K562 (cell line): ENCODE data around the gene GNAT1. TPM values are rescaled to one million over a fixed set of nuclear protein-coding genes. Genes with fewer than 3 reads are reported as not detected.

ENCODE experiments used
- ATAC-seq: fragments of 200-7000 bp; cut with Tn5 transposase; 3 replicates; pipeline ENCODE4 v1.9.1; 2020; ENCODE audit warnings: moderate library complexity
- BruUV-seq: library from RNA; stranded (reverse); fragments of 400-500 nt; replicated peaks from 2 replicates; lab custom pipeline; 2021; lab: Mats Ljungman, UMichigan
- CTCF ChIA-PET: fragments of 300-600 bp; formaldehyde crosslinking; extraction: SDS; loops from one replicate; lab custom pipeline; 2021; ENCODE audit warnings: low intra/inter-chr PET ratio; lab: Yijun Ruan, JAX
- POLR2A ChIA-PET: fragments of 300-600, 350-650 bp; sonication (Branson Sonifier 250); formaldehyde crosslinking; extraction: SDS; loops from one replicate; lab custom pipeline; 2021; ENCODE audit warnings: antibody characterized with exemption, inconsistent platforms; lab: Yijun Ruan, JAX
- DNase-seq, 4 experiments: peaks; one replicate each; pipeline versions ENCODE4 v3.0.0 to v3.0.0-alpha.2; 2011 to 2018; ENCODE audit warnings: low spot score in 3 of 4, mixed read lengths in 3 of 4; ENCODE audit errors: extremely low read depth in 1 of 4
- FAIRE-seq: peaks from 2 replicates; lab custom pipeline; 2011; peaks lifted over from hg19 to GRCh38; lab: Jason Lieb, UNC
- H2AFZ ChIP-seq: 2 replicates; pipeline ENCODE4 v1.6.0; 2011; ENCODE audit warnings: low read depth, low read length, control low read depth, inconsistent platforms
- H3K27ac ChIP-seq: fragments of 200-600 bp; 3 replicates; pipeline ENCODE4 v1.8.0; 2011; ENCODE audit warnings: low read depth, mild to moderate bottlenecking, control low read depth, inconsistent platforms, low read length, moderate library complexity, mixed read lengths; ENCODE audit errors: extremely low read depth
- H3K27me3 ChIP-seq, 2 experiments: fragments of 300-600 bp in 1 of 2; 2 replicates in 1 of 2; 3 replicates in 1 of 2; pipeline versions ENCODE4 v1.6.0 to v1.8.0; 2011; ENCODE audit warnings: inconsistent platforms in 2 of 2, low read length in 2 of 2, mild to moderate bottlenecking in 1 of 2, mixed read lengths in 1 of 2, moderate library complexity in 1 of 2; ENCODE audit not compliant: control insufficient read depth in 2 of 2, insufficient read depth in 2 of 2
- H3K36me3 ChIP-seq: fragments of 300-600 bp; 3 replicates; pipeline ENCODE4 v1.8.0; 2011; ENCODE audit warnings: mild to moderate bottlenecking, low read length, inconsistent platforms; ENCODE audit not compliant: control insufficient read depth, insufficient read depth
- H3K4me1 ChIP-seq, 2 experiments: fragments of 200-600 bp in 1 of 2; replicated peaks in 1 of 2; 2 replicates in 1 of 2; 3 replicates in 1 of 2; pipeline versions ENCODE4 v1.5.1 to v1.8.0; 2011; ENCODE audit warnings: inconsistent platforms in 2 of 2, low read length in 2 of 2, mild to moderate bottlenecking in 1 of 2, mixed read lengths in 1 of 2, moderate library complexity in 1 of 2; ENCODE audit not compliant: control insufficient read depth in 2 of 2, insufficient read depth in 2 of 2
- H3K4me2 ChIP-seq: 2 replicates; pipeline ENCODE4 v1.6.1; 2011; ENCODE audit warnings: low read length, control low read depth, inconsistent platforms, mixed read lengths; ENCODE audit not compliant: insufficient read depth
- H3K4me3 ChIP-seq: fragments of 200-600 bp; sonication (generic), shearing (Covaris generic); 2 replicates; pipeline ENCODE4 v1.5.1; 2016; ENCODE audit warnings: control low read depth, inconsistent platforms
- H3K79me2 ChIP-seq: fragments of 200-600 bp; 3 replicates; pipeline ENCODE4 v1.8.0; 2011; ENCODE audit warnings: low read length, inconsistent platforms; ENCODE audit not compliant: control insufficient read depth, insufficient read depth
- H3K9ac ChIP-seq, 2 experiments: 2 replicates each; pipeline versions ENCODE4 v1.6.0 to v1.6.1; 2011; ENCODE audit warnings: low read depth in 2 of 2, low read length in 2 of 2, control low read depth in 1 of 2, inconsistent platforms in 1 of 2, mild to moderate bottlenecking in 1 of 2, mixed read lengths in 1 of 2; ENCODE audit not compliant: insufficient read depth in 1 of 2
- H3K9me1 ChIP-seq: one replicate; pipeline ENCODE4 v1.6.0; 2011; ENCODE audit warnings: inconsistent platforms, mild to moderate bottlenecking, low read length, moderate library complexity; ENCODE audit not compliant: control insufficient read depth, insufficient read depth
- H3K9me3 ChIP-seq: replicated peaks from 2 replicates; pipeline ENCODE4 v1.5.1; 2011; ENCODE audit warnings: low read depth, low read length, inconsistent platforms; ENCODE audit not compliant: control insufficient read depth, insufficient read depth
- H4K20me1 ChIP-seq: replicated peaks from 2 replicates; pipeline ENCODE4 v1.6.1; 2011; ENCODE audit warnings: low read length, inconsistent platforms, mixed read lengths; ENCODE audit not compliant: control insufficient read depth, insufficient read depth
- MYNN ChIP-seq, 2 experiments: sonication (generic); formaldehyde crosslinking in 1 of 2; IDR thresholded peaks; 2 replicates each; pipeline versions ENCODE4 v1.5.0 to v1.6.1; 2016 to 2020; ENCODE audit warnings: antibody characterized with exemption in 1 of 2, missing genetic modification reagents in 1 of 2
- PREB ChIP-seq: sonication (generic); formaldehyde crosslinking; IDR thresholded peaks from 2 replicates; pipeline ENCODE4 v1.8.1; 2023; ENCODE audit warnings: mild to moderate bottlenecking, missing genetic modification reagents
- RB1 ChIP-seq: fragments of 450-650 bp; IDR thresholded peaks from 2 replicates; pipeline ENCODE4 v1.6.1; 2017; ENCODE audit warnings: low read depth, mild to moderate bottlenecking
- RBM25 ChIP-seq: fragments of 200-400 bp; formaldehyde crosslinking; IDR thresholded peaks from 2 replicates; pipeline ENCODE4 v1.6.1; 2018; ENCODE audit warnings: low read length, low read depth, moderate library complexity; ENCODE audit not compliant: severe bottlenecking
- RFX1 ChIP-seq: fragments of 450-650 bp; IDR thresholded peaks from 2 replicates; pipeline ENCODE4 v1.6.1; 2016; ENCODE audit warnings: mild to moderate bottlenecking, moderate library complexity
- WGBS: fragments of 100-300 bp; shearing (Covaris generic); methylation state at CpG from one replicate; pipeline ENCODE4 v1.1.6; 2016; ENCODE audit warnings: low coverage, mixed read lengths; ENCODE audit not compliant: insufficient coverage; ENCODE audit errors: missing lambda C conversion rate; 5-methylcytosine and 5-hydroxymethylcytosine counted together
- in situ Hi-C: fragments of 300-500 bp; cut with MboI; formaldehyde crosslinking; loops from 4 replicates; pipeline ENCODE4 v1.15.0; 2018; ENCODE audit warnings: inconsistent platforms, mixed read lengths
- intact Hi-C: fragments of 100-400 bp; cut with micrococcal nuclease; formaldehyde crosslinking; loops from 2 replicates; pipeline ENCODE4 v1.14.2; 2022
- polyA plus RNA-seq, 8 experiments: library from polyadenylated mRNA; depleted of rRNA in 4 of 8; stranded (reverse) in 5 of 8; unstranded in 3 of 8; fragments of >200 nt; fragmentation: Nextera tagmentation in 2 of 8; fragmentation: Illumina TruSeq in 1 of 8; extraction: Ambion mirVana in 2 of 8; extraction: Trizol in 1 of 8; gene quantifications; 2 replicates each; pipeline versions ENCODE4 v1.2.1 to v1.2.3, GENCODE V29; 2011 to 2014; ENCODE audit warnings: inconsistent platforms in 1 of 8, missing spikeins in 1 of 8
- total RNA-seq, 7 experiments: library from RNA; depleted of rRNA in 6 of 7; stranded (reverse); fragments of >200 nt in 6 of 7; fragmentation: Illumina TruSeq in 2 of 7; extraction: Trizol in 2 of 7; gene quantifications; 2 replicates each; pipeline versions ENCODE4 v1.2.1 to v1.2.3, GENCODE V29; 2011 to 2021; ENCODE audit warnings: low replicate concordance in 1 of 7

GNAT1 gene
- total and polyA plus RNA-seq, 9 of the 15 experiments (the other 6 are each of a cell fraction or from before 2014, with no cell fraction given): not detected

- no peak for FAIRE-seq
- Histone ChIP-seq H2AFZ (no peak overlapping the region), H3K27me3 (no peaks in the 10 kb centered on the region), H3K9me3 (no peaks in the 10 kb centered on the region), H3K4me2 (no peak overlapping the region), H3K4me3 (no peak overlapping the region), H3K36me3 (no peaks in the 10 kb centered on the region), H3K9me1 (no peaks in the 10 kb centered on the region), H3K79me2 (peaks cover 12% of the 10 kb centered on the region), H3K9ac (no peak overlapping the region; a peak in 1 of 4 replicates), H3K27ac (no peak overlapping the region), H3K4me1 (peaks cover 35 to 65% of the 10 kb centered on the region in 2 experiments), H4K20me1 (no peaks in the 10 kb centered on the region)
- CTCF ChIA-PET: no interaction called here
- WGBS: 21% methylated on average over 3 of the region's 3 CpGs
- no TSS peak for BruUV-seq
- intact Hi-C loops (no loop called here), in situ Hi-C loops (no loop called here)
- no peak for DNase-seq
- no peak for ATAC-seq
- TF ChIP-seq RBM25 (peak; percentile 24), PREB (CRISPR knock-in tag) (no peak)
- POLR2A ChIA-PET: interaction anchor here (1.2 kb wide), 1 partner anchor 37 kb away, joined by 3 read pairs; no protein-coding TSS in a partner anchor
These were observed 40.9 kb downstream of the GNAT1 start for GRCh38 chr3:50232303-50232702.

- H3K4me2 ChIP-seq: no peak overlapping the region
- TF ChIP-seq RFX1 (peak; percentile 82), MYNN (IDR thresholded peaks at IDR 0.05) (peak; percentile 57; the same call in 1 of the 2 replicates), MYNN (CRISPR knock-in tag; IDR thresholded peaks at IDR 0.05) (no peak), RB1 (no peak)
- no peaks in the 10 kb centered on the region for H3K36me3 ChIP-seq
- H3K27ac ChIP-seq: no peak overlapping the region
- peaks cover 21% of the 10 kb centered on the region for H3K79me2 ChIP-seq
- no peaks in the 10 kb centered on the region for H4K20me1 ChIP-seq
- H2AFZ ChIP-seq: no peak overlapping the region
- no peak overlapping the region for H3K4me3 ChIP-seq
- intact Hi-C loops (no loop called here), in situ Hi-C loops (no loop called here)
- no TSS peak for BruUV-seq
- DNase-seq: no peak
- no peaks in the 10 kb centered on the region for H3K9me3 ChIP-seq
- CTCF ChIA-PET: no interaction called here
- no peaks in the 10 kb centered on the region for H3K9me1 ChIP-seq
- H3K9ac ChIP-seq: peak overlapping the region in 1 of 2 experiments; percentile 74; a peak in 2 of 4 replicates
- FAIRE-seq: no peak
- H3K27me3 ChIP-seq: no peaks in the 10 kb centered on the region
- peaks cover 39 to 65% of the 10 kb centered on the region in 2 experiments for H3K4me1 ChIP-seq
- POLR2A ChIA-PET: interaction anchor here (0.9 to 1.2 kb wide), 2 partner anchors 70 to 135 kb away, joined by 4 to 5 read pairs; partner anchors contain the start of gene HYAL1
- WGBS: 61% methylated on average over 3 of the region's 4 CpGs
- no peak for ATAC-seq
These were observed 41.8 kb downstream of the GNAT1 start for GRCh38 chr3:50233176-50233575.
